ENCODE results near the gene RHCG. TPM values are rescaled to one million over a fixed set of nuclear protein-coding genes. Genes with fewer than 3 reads are reported as not detected.

Gene RHCG
- total and polyA plus RNA-seq, 4 donors: 0.17 to 0.37 (median 0.25) TPM; not detected in 1

- ATAC-seq (ENCODE audit: insufficient read depth, low FRiP score) (no peak), DNase-seq (no peak)
- Histone ChIP-seq H3K9ac (ENCODE audit: insufficient read depth in 1 of 2, low read length in 2 of 2) (no peak overlapping the region), H3K27ac (ENCODE audit: low read depth in 1 of 2, low read length in 1 of 2) (no peak overlapping the region), H3K27me3 (ENCODE audit: control insufficient read depth in 3 of 3, insufficient read depth in 3 of 3, low read length in 2 of 3) (peaks cover 0 to 25% (median 4%) of the 10 kb centered on the region in 3 donors), H3K4me1 (ENCODE audit: control insufficient read depth in 5 of 5, insufficient read depth in 5 of 5, low read length in 5 of 5) (peaks cover 0 to 5% (median 0%) of the 10 kb centered on the region in 5 donors), H3K9me3 (ENCODE audit: control insufficient read depth in 4 of 4, insufficient read depth in 3 of 4, low read length in 3 of 4) (peaks cover 0 to 2% (median 0%) of the 10 kb centered on the region in 4 donors), H3K4me3 (no peak overlapping the region), H3K36me3 (ENCODE audit: control insufficient read depth in 4 of 4, insufficient read depth in 4 of 4, low read length in 4 of 4) (no peaks in the 10 kb centered on the region)
- WGBS, 2 donors: 67 to 78% methylated on average over 4 of the region's 4 CpGs
- TF ChIP-seq CTCF (IDR thresholded peaks at IDR 0.05; ENCODE audit: control extremely low read depth, extremely low read depth): no peak
Measured at GRCh38 chr15:89489376-89489775, 7.0 kb downstream of the RHCG start.

GRCh38 chr15:89487791-89488190 lies 8.6 kb downstream of the RHCG start:
- H3K4me3 ChIP-seq: no peak overlapping the region
- H3K27ac ChIP-seq (ENCODE audit: low read depth in 1 of 2, low read length in 1 of 2): no peak overlapping the region
- H3K4me1 ChIP-seq (ENCODE audit: control insufficient read depth in 5 of 5, insufficient read depth in 5 of 5, low read length in 5 of 5): peaks cover 0 to 5% (median 0%) of the 10 kb centered on the region in 5 donors
- no peak overlapping the region for H3K9ac ChIP-seq (ENCODE audit: insufficient read depth in 1 of 2, low read length in 2 of 2)
- 64 to 68% methylated on average over 2 of the region's 2 CpGs for WGBS, 2 donors
- H3K9me3 ChIP-seq (ENCODE audit: control insufficient read depth in 4 of 4, insufficient read depth in 3 of 4, low read length in 3 of 4): peaks cover 0 to 2% (median 0%) of the 10 kb centered on the region in 4 donors
- no peak for TF ChIP-seq CTCF (IDR thresholded peaks at IDR 0.05; ENCODE audit: control extremely low read depth, extremely low read depth)
- DNase-seq: no peak
- peaks cover 0 to 28% (median 2%) of the 10 kb centered on the region in 3 donors for H3K27me3 ChIP-seq (ENCODE audit: control insufficient read depth in 3 of 3, insufficient read depth in 3 of 3, low read length in 2 of 3)
- no peaks in the 10 kb centered on the region for H3K36me3 ChIP-seq (ENCODE audit: control insufficient read depth in 4 of 4, insufficient read depth in 4 of 4, low read length in 4 of 4)
- no peak for ATAC-seq (ENCODE audit: insufficient read depth, low FRiP score)

GRCh38 chr15:89486726-89487050 lies 9.7 kb downstream of the RHCG start:
- TF ChIP-seq CTCF (IDR thresholded peaks at IDR 0.05; ENCODE audit: control extremely low read depth, extremely low read depth): no peak
- no peak overlapping the region for H3K27ac ChIP-seq (ENCODE audit: low read depth in 1 of 2, low read length in 1 of 2)
- peaks cover 0 to 28% (median 2%) of the 10 kb centered on the region in 3 donors for H3K27me3 ChIP-seq (ENCODE audit: control insufficient read depth in 3 of 3, insufficient read depth in 3 of 3, low read length in 2 of 3)
- H3K9me3 ChIP-seq (ENCODE audit: control insufficient read depth in 4 of 4, insufficient read depth in 3 of 4, low read length in 3 of 4): peaks cover 0 to 2% (median 0%) of the 10 kb centered on the region in 4 donors
- DNase-seq (no peak), ATAC-seq (ENCODE audit: insufficient read depth, low FRiP score) (peak; percentile 27)
- WGBS, 2 donors: 9 to 14% methylated on average over 24 of the region's 24 CpGs
- H3K4me1 ChIP-seq (ENCODE audit: control insufficient read depth in 5 of 5, insufficient read depth in 5 of 5, low read length in 5 of 5): peaks cover 0 to 5% (median 0%) of the 10 kb centered on the region in 5 donors
- no peak overlapping the region for H3K9ac ChIP-seq (ENCODE audit: insufficient read depth in 1 of 2, low read length in 2 of 2)
- no peak overlapping the region for H3K4me3 ChIP-seq
- no peaks in the 10 kb centered on the region for H3K36me3 ChIP-seq (ENCODE audit: control insufficient read depth in 4 of 4, insufficient read depth in 4 of 4, low read length in 4 of 4)

- peaks cover 0 to 4% (median 0%) of the 10 kb centered on the region in 4 donors for H3K9me3 ChIP-seq (ENCODE audit: control insufficient read depth in 4 of 4, insufficient read depth in 3 of 4, low read length in 3 of 4)
- TF ChIP-seq CTCF (IDR thresholded peaks at IDR 0.05; ENCODE audit: control extremely low read depth, extremely low read depth): no peak
- DNase-seq (no peak), ATAC-seq (ENCODE audit: insufficient read depth, low FRiP score) (no peak)
- H3K27me3 ChIP-seq (ENCODE audit: control insufficient read depth in 3 of 3, insufficient read depth in 3 of 3, low read length in 2 of 3): peaks cover 0 to 18% (median 0%) of the 10 kb centered on the region in 3 donors
- peaks cover 0 to 5% (median 0%) of the 10 kb centered on the region in 5 donors for H3K4me1 ChIP-seq (ENCODE audit: control insufficient read depth in 5 of 5, insufficient read depth in 5 of 5, low read length in 5 of 5)
- H3K4me3 ChIP-seq: no peak overlapping the region
- H3K27ac ChIP-seq (ENCODE audit: low read depth in 1 of 2, low read length in 1 of 2): no peak overlapping the region
- no peaks in the 10 kb centered on the region for H3K36me3 ChIP-seq (ENCODE audit: control insufficient read depth in 4 of 4, insufficient read depth in 4 of 4, low read length in 4 of 4)
- 73 to 82% methylated on average over 6 of the region's 6 CpGs for WGBS, 2 donors
- H3K9ac ChIP-seq (ENCODE audit: insufficient read depth in 1 of 2, low read length in 2 of 2): no peak overlapping the region
Measured at GRCh38 chr15:89483079-89483478, 13.3 kb downstream of the RHCG start.

Measured in lung (tissue), 12 donors.